Stomach (tissue), 4 donors: ENCODE data around the gene EIF4EBP2.

Experiments used
- CTCF ChIP-seq, 7 experiments: fragments of 450-650 bp in 4 of 7; fragments of 200-600 bp in 3 of 7; sonication (generic) in 3 of 7; IDR thresholded peaks; one replicate each; pipeline ENCODE4 v1.5.1; 2016 to 2019; ENCODE audit warnings: antibody characterized with exemption in 7 of 7, control low read depth in 2 of 7, mild to moderate bottlenecking in 1 of 7
- EP300 ChIP-seq: sonication (generic); formaldehyde crosslinking; IDR thresholded peaks from one replicate; pipeline ENCODE4 v1.6.1; 2017; ENCODE audit warnings: antibody characterized with exemption

- TF ChIP-seq CTCF (IDR thresholded peaks at IDR 0.05) (no peak), EP300 (no peak)
Measured at GRCh38 chr10:70455213-70455630, 51.3 kb downstream of the EIF4EBP2 start.
